GM23248 (cell line): ENCODE measurements around the gene TBX1.

Experiments used
- EZH2 ChIP-seq: fragments of 200-600 bp; sonication (generic); IDR thresholded peaks from 2 replicates; pipeline ENCODE4 v1.6.1; 2018; ENCODE audit warnings: antibody characterized with exemption, mild to moderate bottlenecking; ENCODE audit not compliant: insufficient read depth, poor library complexity, severe bottlenecking
- EZH2phosphoT487 ChIP-seq: fragments of 200-600 bp; sonication (generic); IDR thresholded peaks from 2 replicates; pipeline ENCODE4 v1.6.1; 2018; ENCODE audit warnings: antibody characterized with exemption, moderate library complexity, mild to moderate bottlenecking, low read depth; ENCODE audit not compliant: insufficient read depth

DNA sequence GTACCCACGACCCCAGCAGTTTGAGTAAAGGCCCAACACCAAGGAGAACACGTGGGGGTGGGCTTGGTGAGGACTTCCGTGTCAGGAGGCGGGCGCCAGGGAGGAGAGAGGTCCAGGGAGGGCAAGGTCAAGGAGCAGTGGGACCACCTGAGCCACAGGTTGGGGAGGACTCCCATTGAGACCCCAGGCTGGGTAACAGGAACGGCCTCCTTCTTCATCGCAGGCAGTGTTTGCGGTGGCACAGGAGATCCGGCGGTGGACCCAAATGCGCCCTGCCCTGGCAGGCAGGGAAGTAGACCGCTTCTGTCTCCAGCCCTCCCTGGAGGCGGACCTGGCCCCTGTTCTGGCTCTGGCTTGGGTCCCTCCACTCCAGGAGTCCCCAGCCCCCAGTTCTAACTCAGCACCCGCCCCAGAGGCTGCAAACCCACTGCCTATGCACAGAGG, 5.9 kb upstream of the TBX1 start:
- no peak for TF ChIP-seq EZH2
- TF ChIP-seq EZH2phosphoT487: 0 out of 2 replicates have a peak, but pooled peaks have one; percentile 49
